GM21526 (cell line): ENCODE measurements around the gene TRAPPC12.
A peak's percentile ranks its signal among the peaks of the same experiment; 100 is the strongest.
"Not testable (repeated sequence)": the region's sequence is repeated elsewhere in the genome, so short reads cannot be mapped to it uniquely, and the experiment has no call there.

Experiments
- ATAC-seq: cut with Tn5 transposase; IDR thresholded peaks from one replicate; pipeline ENCODE4 v1.9.1; 2021; ENCODE audit warnings: moderate library complexity; ENCODE audit not compliant: unreplicated experiment, low FRiP score

The TRAPPC12 gene

GRCh38 chr2:3368261-3368722 lies 11.2 kb upstream of the TRAPPC12 start:
- ATAC-seq, result no peak

- not testable (repeated sequence) for ATAC-seq
Observed at GRCh38 chr2:3369340-3370181, 9.9 kb upstream of the TRAPPC12 start.

GRCh38 chr2:3376821-3377220 lies 2.7 kb upstream of the TRAPPC12 start:
- no peak for ATAC-seq

GRCh38 chr2:3377279-3377611 lies 2.2 kb upstream of the TRAPPC12 start:
- ATAC-seq, result peak; percentile 18

GRCh38 chr2:3377612-3378432 lies 1.7 kb upstream of the TRAPPC12 start, which contains the start of gene EIPR1:
EIPR1 (minus strand) TSS chr2:3377818; CDS start chr2:3377689, 129 bp downstream.
- ATAC-seq, result peak; percentile 85

- no peak for ATAC-seq
Observed at GRCh38 chr2:3379339-3379646, 201 bp upstream of the TRAPPC12 start.

- ATAC-seq, result no peak
Observed at GRCh38 chr2:3386448-3386958, 7.0 kb downstream of the TRAPPC12 start.

- no peak for ATAC-seq
Observed at GRCh38 chr2:3387011-3387410, 7.5 kb downstream of the TRAPPC12 start.

- ATAC-seq, result no peak
Observed at GRCh38 chr2:3387644-3388411, 8.3 kb downstream of the TRAPPC12 start.

- ATAC-seq, result no peak
Observed at GRCh38 chr2:3388412-3388738, 8.9 kb downstream of the TRAPPC12 start.

- no peak for ATAC-seq
Observed at GRCh38 chr2:3389193-3389592, 9.7 kb downstream of the TRAPPC12 start.

- ATAC-seq, result no peak
Observed at GRCh38 chr2:3390041-3390440, 10.5 kb downstream of the TRAPPC12 start.

- no peak for ATAC-seq
Observed at GRCh38 chr2:3392216-3392615, 12.7 kb downstream of the TRAPPC12 start.

- no peak for ATAC-seq
Observed at GRCh38 chr2:3396920-3397559, 17.5 kb downstream of the TRAPPC12 start.

- no peak for ATAC-seq
Observed at GRCh38 chr2:3398857-3399256, 19.4 kb downstream of the TRAPPC12 start.

GRCh38 chr2:3399381-3399780 lies 19.9 kb downstream of the TRAPPC12 start:
- ATAC-seq, result no peak

GRCh38 chr2:3399829-3400228 lies 20.3 kb downstream of the TRAPPC12 start:
- ATAC-seq, result no peak

- ATAC-seq, result peak; percentile 99
Observed at GRCh38 chr2:3403587-3404334, 24.3 kb downstream of the TRAPPC12 start.

- ATAC-seq, result no peak
Observed at GRCh38 chr2:3404349-3404894, 24.9 kb downstream of the TRAPPC12 start.
